Uterus (tissue), 2 donors: Measurements from ENCODE around the gene HDAC7.

Experiments
- CTCF ChIP-seq, 4 experiments: fragments of 200-600 bp in 2 of 4; fragments of 450-650 bp in 2 of 4; sonication (generic) in 2 of 4; IDR thresholded peaks; one replicate each; pipeline ENCODE4 v1.5.1; 2016 to 2019; ENCODE audit warnings: antibody characterized with exemption in 4 of 4, mild to moderate bottlenecking in 2 of 4, moderate library complexity in 1 of 4
- POLR2A ChIP-seq, 2 donors: fragments of 450-650 bp; IDR thresholded peaks; one replicate each; pipeline ENCODE4 v1.6.1; 2016; ENCODE audit warnings: antibody characterized with exemption in 2 of 2, mild to moderate bottlenecking in 1 of 2, moderate library complexity in 1 of 2

- TF ChIP-seq CTCF (IDR thresholded peaks at IDR 0.05) (no peak), POLR2A (IDR thresholded peaks at IDR 0.05) (no peak)
Observed at GRCh38 chr12:47854531-47854930, 34.8 kb upstream of the HDAC7 start.
